RWPE1 (cell line): ENCODE results near the gene MPPED2.

Experiments used
- CTCF ChIA-PET: fragments of 350-600 bp; sonication (Branson Sonifier 250); formaldehyde crosslinking; extraction: SDS; loops from one replicate; lab custom pipeline; 2021; lab: Yijun Ruan, JAX
- POLR2A ChIA-PET: fragments of 400-600 bp; formaldehyde crosslinking; extraction: SDS; loops from one replicate; lab custom pipeline; 2020; ENCODE audit warnings: antibody characterized with exemption; ENCODE audit not compliant: low non-redundant PET; lab: Yijun Ruan, JAX
- DNase-seq: peaks from one replicate; pipeline ENCODE4 v3.0.0; 2012; ENCODE audit warnings: low spot score
- H3K27ac ChIP-seq: fragments of 450-650 bp; 2 replicates; pipeline ENCODE4 v1.5.1; 2017
- TF ChIP-seq, protein P1 (sequence below): fragments of 450-650 bp; conservative IDR thresholded peaks from 2 replicates; pipeline ENCODE4 v1.5.1; 2017; ENCODE audit warnings: low read depth, mild to moderate bottlenecking

Gene MPPED2

DNA sequence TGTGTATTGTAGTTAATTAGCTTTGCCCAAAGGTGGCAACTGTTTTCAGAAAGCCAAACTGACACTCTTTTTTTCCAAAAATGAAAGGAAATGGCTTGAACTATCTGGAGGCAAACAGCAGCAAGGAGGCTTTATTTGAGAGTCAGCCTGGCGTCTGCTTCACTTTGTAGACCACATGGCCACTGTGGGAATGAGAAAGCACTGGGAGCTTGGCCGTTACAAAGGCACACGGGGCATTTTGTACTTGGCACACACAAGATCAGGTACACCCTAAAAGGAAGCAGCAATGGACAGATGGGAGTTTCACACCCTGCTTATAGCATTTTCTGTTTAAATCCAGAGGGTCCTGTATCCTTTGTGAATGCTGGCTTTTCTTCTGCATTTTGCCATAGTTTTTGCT is 126.3 kb downstream of the MPPED2 start:
- POLR2A ChIA-PET = no interaction called here
- TF ChIP-seq, protein P1, sequence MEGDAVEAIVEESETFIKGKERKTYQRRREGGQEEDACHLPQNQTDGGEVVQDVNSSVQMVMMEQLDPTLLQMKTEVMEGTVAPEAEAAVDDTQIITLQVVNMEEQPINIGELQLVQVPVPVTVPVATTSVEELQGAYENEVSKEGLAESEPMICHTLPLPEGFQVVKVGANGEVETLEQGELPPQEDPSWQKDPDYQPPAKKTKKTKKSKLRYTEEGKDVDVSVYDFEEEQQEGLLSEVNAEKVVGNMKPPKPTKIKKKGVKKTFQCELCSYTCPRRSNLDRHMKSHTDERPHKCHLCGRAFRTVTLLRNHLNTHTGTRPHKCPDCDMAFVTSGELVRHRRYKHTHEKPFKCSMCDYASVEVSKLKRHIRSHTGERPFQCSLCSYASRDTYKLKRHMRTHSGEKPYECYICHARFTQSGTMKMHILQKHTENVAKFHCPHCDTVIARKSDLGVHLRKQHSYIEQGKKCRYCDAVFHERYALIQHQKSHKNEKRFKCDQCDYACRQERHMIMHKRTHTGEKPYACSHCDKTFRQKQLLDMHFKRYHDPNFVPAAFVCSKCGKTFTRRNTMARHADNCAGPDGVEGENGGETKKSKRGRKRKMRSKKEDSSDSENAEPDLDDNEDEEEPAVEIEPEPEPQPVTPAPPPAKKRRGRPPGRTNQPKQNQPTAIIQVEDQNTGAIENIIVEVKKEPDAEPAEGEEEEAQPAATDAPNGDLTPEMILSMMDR = no peak
- CTCF ChIA-PET = no interaction called here
- H3K27ac ChIP-seq = no peak overlapping the region
- DNase-seq = no peak

DNA sequence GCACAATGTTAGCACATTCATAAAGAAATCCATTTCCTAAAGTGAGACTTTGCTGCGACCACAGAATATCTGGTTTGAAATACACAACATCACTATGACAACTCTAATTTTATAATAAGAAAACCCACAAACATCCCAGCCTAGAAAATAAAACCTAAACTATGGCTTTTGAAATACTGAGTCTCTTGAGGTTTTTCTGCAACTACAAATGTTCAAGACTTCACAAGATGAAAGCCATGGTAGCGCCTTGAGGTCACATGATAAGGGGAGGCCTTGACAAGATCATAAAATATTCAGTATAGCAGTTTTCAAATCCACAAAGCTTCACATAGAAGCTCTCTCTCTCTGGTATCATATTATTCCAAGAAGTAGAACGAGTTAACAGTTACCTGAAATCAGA is 126.8 kb downstream of the MPPED2 start:
- TF ChIP-seq, protein P1 = no peak
- H3K27ac ChIP-seq = no peak overlapping the region
- no peak for DNase-seq
- ChIA-PET CTCF (no interaction called here), POLR2A (no interaction called here)

DNA sequence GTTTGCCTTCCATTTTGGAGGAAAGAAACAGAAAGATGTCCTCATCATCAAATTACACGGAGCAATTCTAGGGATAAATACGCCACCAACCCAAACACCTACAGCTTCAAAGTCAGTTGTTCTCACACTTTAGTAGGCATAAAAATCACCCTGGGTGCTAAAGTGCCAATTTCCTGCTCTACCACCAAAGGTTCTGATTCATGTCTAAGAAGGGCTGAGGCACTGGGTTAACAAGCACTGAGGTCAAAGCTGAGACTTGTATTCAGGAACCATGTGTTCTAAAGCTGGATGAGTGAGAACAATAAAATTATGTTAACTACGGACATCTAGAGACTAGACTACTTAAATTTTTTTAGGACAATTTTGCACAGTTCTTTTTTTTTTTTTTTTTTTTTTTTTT is 127.6 kb downstream of the MPPED2 start:
- CTCF ChIA-PET = no interaction called here
- POLR2A ChIA-PET = no interaction called here
- TF ChIP-seq, protein P1 = no peak

DNA sequence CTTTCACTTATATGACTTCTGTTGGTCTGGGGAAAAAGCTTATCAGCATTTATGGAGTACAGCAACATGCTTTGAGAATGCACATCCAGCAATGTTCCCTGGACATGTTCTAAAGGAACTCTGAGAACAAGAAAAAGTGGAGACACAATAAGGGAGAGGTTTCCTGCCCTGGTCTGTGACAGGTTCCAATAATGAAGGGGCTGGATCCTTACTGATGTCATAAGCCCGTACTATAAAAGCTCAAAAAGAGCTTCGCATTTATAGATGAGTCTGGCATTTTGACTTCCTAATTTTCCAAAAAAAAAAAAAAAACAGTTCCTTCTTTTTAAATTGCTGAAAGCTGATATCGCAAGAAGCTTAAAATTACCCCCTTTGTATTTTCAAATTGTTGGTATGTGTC is 129.1 kb downstream of the MPPED2 start:
- no peak overlapping the region for H3K27ac ChIP-seq
- TF ChIP-seq, protein P1 = no peak
- DNase-seq = no peak
- ChIA-PET POLR2A (no interaction called here), CTCF (no interaction called here)

More for the DNA sequence above, 127.6 kb downstream of the MPPED2 start:
- no peak overlapping the region for H3K27ac ChIP-seq
- DNase-seq = no peak

DNA sequence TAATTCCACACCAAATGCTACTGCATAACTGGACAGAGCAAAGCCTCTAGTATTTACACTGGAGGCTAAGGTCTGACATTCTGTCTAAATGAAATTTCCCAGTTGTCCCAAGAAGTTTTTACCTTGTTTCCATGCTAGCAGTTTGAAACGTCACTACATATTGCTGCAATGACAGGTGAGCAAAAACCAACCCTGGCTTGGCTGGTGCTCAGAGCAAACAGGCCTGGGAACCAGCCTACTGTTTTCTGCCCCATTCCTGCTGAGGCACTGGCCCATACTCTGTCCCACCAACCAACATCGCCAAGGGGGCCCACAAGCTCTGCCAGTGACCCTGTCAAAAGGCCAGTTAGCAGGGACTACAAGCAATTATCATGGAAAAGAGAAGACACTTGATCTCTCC is 131.1 kb downstream of the MPPED2 start:
- TF ChIP-seq, protein P1 = no peak
- POLR2A ChIA-PET = no interaction called here
- CTCF ChIA-PET = no interaction called here
- no peak for DNase-seq
- no peak overlapping the region for H3K27ac ChIP-seq

DNA sequence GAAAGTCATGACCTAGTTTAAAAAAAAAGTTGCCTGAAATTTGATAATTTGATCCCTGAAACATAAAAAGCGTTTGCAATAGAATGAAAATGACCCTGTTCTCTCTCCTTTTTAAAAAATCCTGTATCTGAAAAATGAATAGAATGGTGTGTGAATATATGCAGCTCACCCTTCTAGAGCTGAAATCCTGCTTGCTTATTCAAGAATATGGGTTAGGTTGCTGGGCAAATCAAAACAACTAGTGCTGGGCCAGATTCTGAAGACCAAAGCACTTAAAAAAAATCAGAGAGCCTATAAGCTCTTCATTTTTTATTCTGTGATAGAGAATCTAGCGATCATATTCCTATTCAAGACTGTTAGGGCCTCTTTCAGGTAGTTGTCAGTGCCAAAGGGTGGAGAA is 131.6 kb downstream of the MPPED2 start:
- no peak overlapping the region for H3K27ac ChIP-seq
- no peak for DNase-seq
- TF ChIP-seq, protein P1 = no peak
- ChIA-PET POLR2A (no interaction called here), CTCF (no interaction called here)

DNA sequence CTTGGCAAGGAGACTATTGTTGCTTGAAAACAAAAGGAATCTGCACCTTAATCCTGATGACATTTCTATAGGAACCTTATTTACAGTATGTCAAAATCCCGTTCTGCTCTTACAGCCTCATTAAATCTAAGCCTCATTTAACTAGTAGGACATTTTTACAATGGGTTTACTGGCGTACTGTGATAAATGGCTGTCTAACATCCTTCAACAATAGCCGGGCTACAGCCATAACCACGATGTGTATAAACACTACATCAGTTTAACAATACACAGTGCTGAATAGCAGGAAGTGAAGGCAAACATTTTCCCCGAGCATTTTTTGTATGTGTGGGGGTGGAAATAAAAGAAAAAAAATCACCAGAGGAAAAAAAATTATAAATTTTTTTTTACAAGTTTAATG is 132.0 kb downstream of the MPPED2 start:
- POLR2A ChIA-PET = no interaction called here
- no peak for DNase-seq
- TF ChIP-seq, protein P1 = no peak
- no peak overlapping the region for H3K27ac ChIP-seq
- CTCF ChIA-PET = no interaction called here
